MM.1S (cell line): ENCODE data around the gene PSORS1C1.

ENCODE experiments used
- DNase-seq: peaks from one replicate; pipeline ENCODE4 v3.0.0-alpha.2; 2015
- H2AFZ ChIP-seq: fragments of 300-600 bp; sonication (generic); 2 replicates; pipeline ENCODE4 v1.6.0; 2016; ENCODE audit warnings: antibody characterized with exemption, low read length
- H3F3A ChIP-seq: fragments of 300-600 bp; sonication (generic); 2 replicates; pipeline ENCODE4 v1.6.1; 2016; ENCODE audit warnings: mild to moderate bottlenecking, antibody characterized with exemption, low read length, moderate library complexity, mixed read lengths; ENCODE audit not compliant: insufficient read depth
- H3K27ac ChIP-seq: fragments of 300-600 bp; sonication (generic); 2 replicates; pipeline ENCODE4 v1.5.1; 2016; ENCODE audit warnings: mild to moderate bottlenecking, low read length
- H3K27me3 ChIP-seq: fragments of 300-600 bp; sonication (generic); replicated peaks from 2 replicates; pipeline ENCODE4 v1.6.0; 2016; ENCODE audit warnings: low read length; ENCODE audit not compliant: insufficient read depth
- H3K36me3 ChIP-seq: fragments of 300-600 bp; sonication (generic); replicated peaks from 2 replicates; pipeline ENCODE4 v1.6.1; 2016; ENCODE audit warnings: mild to moderate bottlenecking, low read length, mixed read lengths; ENCODE audit not compliant: insufficient read depth
- H3K4me1 ChIP-seq: fragments of 300-600 bp; sonication (generic); 2 replicates; pipeline ENCODE4 v1.6.1; 2016; ENCODE audit warnings: low read length, mixed read lengths
- H3K4me2 ChIP-seq: fragments of 300-600 bp; sonication (generic); 2 replicates; pipeline ENCODE4 v1.6.0; 2016; ENCODE audit warnings: low read depth, low read length
- H3K4me3 ChIP-seq: fragments of 300-600 bp; sonication (generic); 2 replicates; pipeline ENCODE4 v1.5.1; 2016; ENCODE audit warnings: low read length, mixed read lengths
- H3K79me2 ChIP-seq: fragments of 300-600 bp; sonication (generic); 2 replicates; pipeline ENCODE4 v1.6.1; 2016; ENCODE audit warnings: mixed run types, low read length, mixed read lengths
- H3K9ac ChIP-seq: fragments of 300-600 bp; sonication (generic); 2 replicates; pipeline ENCODE4 v1.6.1; 2016; ENCODE audit warnings: low read length, mixed read lengths
- H3K9me2 ChIP-seq: fragments of 300-600 bp; sonication (generic); replicated peaks from 2 replicates; pipeline ENCODE4 v1.6.1; 2016; ENCODE audit warnings: mild to moderate bottlenecking, low read length, mixed read lengths; ENCODE audit not compliant: insufficient read depth
- H3K9me3 ChIP-seq: fragments of 300-600 bp; sonication (generic); replicated peaks from 2 replicates; pipeline ENCODE4 v1.6.1; 2016; ENCODE audit warnings: mild to moderate bottlenecking, low read length, mixed read lengths; ENCODE audit not compliant: insufficient read depth
- H4K20me1 ChIP-seq: fragments of 300-600 bp; sonication (generic); 2 replicates; pipeline ENCODE4 v1.6.1; 2016; ENCODE audit warnings: mild to moderate bottlenecking, low read length, moderate library complexity, mixed read lengths; ENCODE audit not compliant: insufficient read depth
- EZH2 ChIP-seq: fragments of 300-600 bp; sonication (generic); optimal IDR thresholded peaks from 2 replicates; pipeline ENCODE3; 2017; ENCODE audit warnings: low read depth, mild to moderate bottlenecking, antibody characterized with exemption, low read length, mixed read lengths
- EZH2phosphoT487 ChIP-seq: fragments of 300-600 bp; sonication (generic); IDR thresholded peaks from 2 replicates; pipeline ENCODE4 v1.6.1; 2018; ENCODE audit warnings: antibody characterized with exemption, low read length
- TF ChIP-seq, protein P1 (sequence below): fragments of 300-600 bp; sonication (generic); IDR thresholded peaks from 2 replicates; pipeline ENCODE4 v1.5.1; 2016; ENCODE audit warnings: antibody characterized with exemption, low read length, mixed read lengths

Gene PSORS1C1

GRCh38 chr6:31173406-31173805 lies 58.8 kb downstream of the PSORS1C1 start:
- Histone ChIP-seq H3K27ac (no peak overlapping the region), H3K36me3 (no peaks in the 10 kb centered on the region), H3K9me3 (no peaks in the 10 kb centered on the region), H3F3A (no peaks in the 10 kb centered on the region), H3K9me2 (no peaks in the 10 kb centered on the region), H3K4me3 (no peak overlapping the region), H3K9ac (no peak overlapping the region), H3K79me2 (no peaks in the 10 kb centered on the region), H3K4me1 (no peaks in the 10 kb centered on the region), H3K4me2 (no peak overlapping the region), H4K20me1 (no peaks in the 10 kb centered on the region), H2AFZ (no peak overlapping the region), H3K27me3 (no peaks in the 10 kb centered on the region)
- no peak for DNase-seq
- TF ChIP-seq EZH2phosphoT487: no peak
- TF ChIP-seq, protein P1, sequence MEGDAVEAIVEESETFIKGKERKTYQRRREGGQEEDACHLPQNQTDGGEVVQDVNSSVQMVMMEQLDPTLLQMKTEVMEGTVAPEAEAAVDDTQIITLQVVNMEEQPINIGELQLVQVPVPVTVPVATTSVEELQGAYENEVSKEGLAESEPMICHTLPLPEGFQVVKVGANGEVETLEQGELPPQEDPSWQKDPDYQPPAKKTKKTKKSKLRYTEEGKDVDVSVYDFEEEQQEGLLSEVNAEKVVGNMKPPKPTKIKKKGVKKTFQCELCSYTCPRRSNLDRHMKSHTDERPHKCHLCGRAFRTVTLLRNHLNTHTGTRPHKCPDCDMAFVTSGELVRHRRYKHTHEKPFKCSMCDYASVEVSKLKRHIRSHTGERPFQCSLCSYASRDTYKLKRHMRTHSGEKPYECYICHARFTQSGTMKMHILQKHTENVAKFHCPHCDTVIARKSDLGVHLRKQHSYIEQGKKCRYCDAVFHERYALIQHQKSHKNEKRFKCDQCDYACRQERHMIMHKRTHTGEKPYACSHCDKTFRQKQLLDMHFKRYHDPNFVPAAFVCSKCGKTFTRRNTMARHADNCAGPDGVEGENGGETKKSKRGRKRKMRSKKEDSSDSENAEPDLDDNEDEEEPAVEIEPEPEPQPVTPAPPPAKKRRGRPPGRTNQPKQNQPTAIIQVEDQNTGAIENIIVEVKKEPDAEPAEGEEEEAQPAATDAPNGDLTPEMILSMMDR: no peak
- TF ChIP-seq EZH2: no peak

DNA sequence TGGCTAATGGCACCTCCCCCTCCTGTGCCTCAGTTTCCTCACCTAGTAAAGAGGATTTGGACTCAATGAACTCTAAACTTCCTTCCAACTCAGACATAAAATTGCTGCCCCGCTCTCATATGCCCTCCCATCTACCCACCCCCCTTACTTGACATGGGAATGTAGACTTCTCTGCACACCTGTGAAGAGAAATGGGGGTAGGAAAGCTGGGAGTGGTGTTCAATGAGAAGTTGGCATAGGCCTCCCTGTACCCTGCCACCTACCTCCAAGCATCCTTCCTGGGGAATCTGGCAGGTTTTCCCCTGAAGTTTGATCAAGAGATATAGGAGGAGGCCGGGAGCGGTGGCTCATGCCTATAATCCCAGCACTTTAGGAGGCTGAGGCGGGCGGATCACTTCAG lies 59.8 kb downstream of the PSORS1C1 start:
- Histone ChIP-seq H3K27me3 (no peaks in the 10 kb centered on the region), H3F3A (no peaks in the 10 kb centered on the region), H3K27ac (no peak overlapping the region), H3K9me2 (no peaks in the 10 kb centered on the region), H3K4me1 (no peaks in the 10 kb centered on the region), H2AFZ (no peak overlapping the region), H3K4me2 (no peak overlapping the region), H3K4me3 (no peak overlapping the region), H3K9ac (no peak overlapping the region), H3K79me2 (no peaks in the 10 kb centered on the region), H3K9me3 (no peaks in the 10 kb centered on the region), H3K36me3 (no peaks in the 10 kb centered on the region), H4K20me1 (no peaks in the 10 kb centered on the region)
- no peak for DNase-seq
- TF ChIP-seq EZH2phosphoT487: no peak

DNA sequence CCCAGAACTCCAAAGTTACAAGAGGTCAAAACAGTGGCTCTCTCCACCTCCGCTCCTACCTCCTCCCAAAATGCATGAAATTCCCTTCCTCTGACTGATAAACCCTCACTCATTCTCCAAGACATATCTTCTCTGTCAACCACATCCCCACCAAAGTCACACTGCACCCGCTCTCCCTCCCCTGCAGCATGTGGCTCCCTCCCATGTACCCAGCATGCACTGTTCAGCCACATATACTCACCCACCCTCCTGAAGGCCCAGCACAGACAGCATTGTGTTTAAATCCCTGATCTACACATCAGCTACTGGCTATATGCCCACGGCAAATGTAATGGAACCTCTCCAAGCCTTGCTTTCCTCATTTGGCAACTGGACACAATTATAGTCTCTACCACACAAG lies 61.4 kb downstream of the PSORS1C1 start:
- Histone ChIP-seq H3K9ac (no peak overlapping the region), H2AFZ (no peak overlapping the region), H4K20me1 (no peaks in the 10 kb centered on the region), H3K36me3 (no peaks in the 10 kb centered on the region), H3K79me2 (0 out of 2 replicates have a peak, but pooled peaks cover 4% of the 10 kb centered on the region), H3K9me3 (no peaks in the 10 kb centered on the region), H3F3A (no peaks in the 10 kb centered on the region), H3K4me1 (no peaks in the 10 kb centered on the region), H3K4me2 (no peak overlapping the region), H3K27ac (no peak overlapping the region), H3K9me2 (no peaks in the 10 kb centered on the region), H3K27me3 (no peaks in the 10 kb centered on the region), H3K4me3 (no peak overlapping the region)
- TF ChIP-seq EZH2phosphoT487 (no peak), EZH2 (no peak)
- TF ChIP-seq, protein P1: no peak
- no peak for DNase-seq

GRCh38 chr6:31178143-31179041 lies 63.8 kb downstream of the PSORS1C1 start:
- H4K20me1 ChIP-seq: no peaks in the 10 kb centered on the region
- DNase-seq: no peak
- H3K27ac ChIP-seq: no peak overlapping the region
- H3K79me2 ChIP-seq: 0 out of 2 replicates have a peak, but pooled peaks cover 4% of the 10 kb centered on the region
- H3K36me3 ChIP-seq: no peaks in the 10 kb centered on the region
- no peak overlapping the region for H3K4me2 ChIP-seq
- H3K4me1 ChIP-seq: no peaks in the 10 kb centered on the region
- no peaks in the 10 kb centered on the region for H3K9me3 ChIP-seq
- no peak overlapping the region for H3K4me3 ChIP-seq
- H3K27me3 ChIP-seq: no peaks in the 10 kb centered on the region
- no peak overlapping the region for H3K9ac ChIP-seq
- H2AFZ ChIP-seq: no peak overlapping the region
- H3K9me2 ChIP-seq: no peaks in the 10 kb centered on the region
- TF ChIP-seq EZH2phosphoT487 (no peak), EZH2 (no peak)
- TF ChIP-seq, protein P1: no peak
- no peaks in the 10 kb centered on the region for H3F3A ChIP-seq
